Neural cell (in vitro differentiated cells): ENCODE results near the gene TNNT2. TPM values are rescaled to one million over a fixed set of nuclear protein-coding genes. Genes with fewer than 3 reads are reported as not detected.

ENCODE experiments used
- H2AFZ ChIP-seq: fragments of 200-600, 300-800 bp; sonication (generic), shearing (Covaris generic); 2 replicates; pipeline ENCODE4 v1.6.0; 2014; ENCODE audit warnings: low read depth, mild to moderate bottlenecking, antibody characterized with exemption, low read length, moderate library complexity
- H3F3A ChIP-seq: fragments of 200-600 bp; shearing (Covaris generic); 2 replicates; pipeline ENCODE4 v1.6.1; 2016; ENCODE audit warnings: mild to moderate bottlenecking, moderate library complexity, mixed read lengths, antibody characterized with exemption, low read length; ENCODE audit not compliant: insufficient read depth, poor library complexity, severe bottlenecking
- H3K27ac ChIP-seq: fragments of 200-600, 300-800 bp; sonication (generic), shearing (Covaris generic); 2 replicates; pipeline ENCODE4 v1.5.1; 2014; ENCODE audit warnings: mild to moderate bottlenecking, low read length, moderate library complexity
- H3K27me3 ChIP-seq: fragments of 300-800, 200-600 bp; sonication (generic), shearing (Covaris generic); 2 replicates; pipeline ENCODE4 v1.6.0; 2014; ENCODE audit warnings: mild to moderate bottlenecking, low read depth, low read length, moderate library complexity; ENCODE audit not compliant: insufficient read depth
- H3K36me3 ChIP-seq: fragments of 300-800, 200-600 bp; sonication (generic), shearing (Covaris generic); 2 replicates; pipeline ENCODE4 v1.5.1; 2014; ENCODE audit warnings: mild to moderate bottlenecking, antibody characterized with exemption, low read length, moderate library complexity; ENCODE audit not compliant: insufficient read depth
- H3K4me2 ChIP-seq: fragments of 300-800, 200-600 bp; sonication (generic), shearing (Covaris generic); 2 replicates; pipeline ENCODE4 v1.6.0; 2014; ENCODE audit warnings: mild to moderate bottlenecking, low read length
- H3K4me3 ChIP-seq: fragments of 300-800, 200-600 bp; sonication (generic), shearing (Covaris generic); 2 replicates; pipeline ENCODE4 v1.5.1; 2014; ENCODE audit warnings: mild to moderate bottlenecking, low read length, moderate library complexity
- H3K79me2 ChIP-seq: fragments of 200-600 bp; shearing (Covaris generic); replicated peaks from 2 replicates; pipeline ENCODE4 v1.6.0; 2014; ENCODE audit warnings: mild to moderate bottlenecking, low read length, moderate library complexity; ENCODE audit not compliant: insufficient read depth
- H3K9ac ChIP-seq: fragments of 300-800, 200-600 bp; sonication (generic), shearing (Covaris generic); 2 replicates; pipeline ENCODE4 v1.6.1; 2016; ENCODE audit warnings: mild to moderate bottlenecking, low read length, mixed read lengths
- H3K9me2 ChIP-seq: fragments of 200-600 bp; shearing (Covaris generic); 2 replicates; pipeline ENCODE4 v1.6.1; 2016; ENCODE audit warnings: mild to moderate bottlenecking, low read length, mixed read lengths; ENCODE audit not compliant: insufficient read depth
- H3K9me3 ChIP-seq: fragments of 200-600, 300-800 bp; sonication (generic), shearing (Covaris generic); 2 replicates; pipeline ENCODE4 v1.6.1; 2016; ENCODE audit warnings: mild to moderate bottlenecking, mixed run types, low read length, moderate library complexity, mixed read lengths
- H4K20me1 ChIP-seq: fragments of 200-600 bp; shearing (Covaris generic); 2 replicates; pipeline ENCODE4 v1.6.1; 2016; ENCODE audit warnings: mild to moderate bottlenecking, mixed run types; ENCODE audit not compliant: insufficient read depth
- CTCF ChIP-seq: fragments of 450-650 bp; IDR thresholded peaks from 2 replicates; pipeline ENCODE4 v1.5.1; 2014; ENCODE audit warnings: antibody characterized with exemption, mild to moderate bottlenecking, moderate library complexity; ENCODE audit not compliant: poor library complexity, severe bottlenecking
- EP300 ChIP-seq: fragments of 450-650 bp; conservative IDR thresholded peaks from 2 replicates; pipeline ENCODE4 v1.6.1; 2014; ENCODE audit warnings: antibody characterized with exemption, mild to moderate bottlenecking, moderate library complexity; ENCODE audit not compliant: poor library complexity, severe bottlenecking
- EZH2 ChIP-seq: fragments of 200-600, 300-800 bp; shearing (Covaris generic), sonication (generic); IDR thresholded peaks from 2 replicates; pipeline ENCODE4 v1.6.1; 2014; ENCODE audit warnings: antibody characterized with exemption, low read length, borderline replicate concordance, mild to moderate bottlenecking; ENCODE audit not compliant: insufficient read depth, poor library complexity, severe bottlenecking
- MXI1 ChIP-seq: fragments of 450-650 bp; conservative IDR thresholded peaks from 2 replicates; pipeline ENCODE4 v1.6.1; 2014; ENCODE audit warnings: antibody characterized with exemption, mild to moderate bottlenecking; ENCODE audit not compliant: poor library complexity, severe bottlenecking
- POLR2AphosphoS5 ChIP-seq: IDR thresholded peaks from 2 replicates; pipeline ENCODE4 v1.6.1; 2012
- RAD21 ChIP-seq: fragments of 450-650 bp; conservative IDR thresholded peaks from 2 replicates; pipeline ENCODE4 v1.6.1; 2014; ENCODE audit warnings: antibody characterized with exemption, mild to moderate bottlenecking, moderate library complexity
- REST ChIP-seq: IDR thresholded peaks from 2 replicates; pipeline ENCODE4 v1.6.1; 2012; ENCODE audit warnings: borderline replicate concordance
- SMC3 ChIP-seq: fragments of 450-650 bp; conservative IDR thresholded peaks from 2 replicates; pipeline ENCODE4 v1.6.1; 2014; ENCODE audit warnings: antibody characterized with exemption, mild to moderate bottlenecking, moderate library complexity; ENCODE audit not compliant: poor library complexity
- TAF1 ChIP-seq: IDR thresholded peaks from 2 replicates; pipeline ENCODE4 v1.6.1; 2012; ENCODE audit warnings: low read depth
- polyA plus RNA-seq: library from polyadenylated mRNA; depleted of rRNA; stranded (reverse); fragments of >200 nt; gene quantifications from 2 replicates; pipeline ENCODE4 v1.2.3, GENCODE V29; 2014

The TNNT2 gene
- polyA plus RNA-seq, 1 donor from 2014 or later, result not detected

- no peak overlapping the region for H3K4me2 ChIP-seq
- no peak overlapping the region for H3K27ac ChIP-seq
- no peak overlapping the region for H3K4me3 ChIP-seq
- H3F3A ChIP-seq, result no peaks in the 10 kb centered on the region
- no peaks in the 10 kb centered on the region for H3K79me2 ChIP-seq
- H2AFZ ChIP-seq, result no peak overlapping the region
- TF ChIP-seq SMC3, result no peak
- no peak for TF ChIP-seq CTCF
- TF ChIP-seq MXI1, result no peak
- no peak for TF ChIP-seq EP300
- no peak for TF ChIP-seq EZH2
- no peaks in the 10 kb centered on the region for H3K36me3 ChIP-seq
- H3K9me3 ChIP-seq, result no peaks in the 10 kb centered on the region
- no peaks in the 10 kb centered on the region for H3K27me3 ChIP-seq
- H3K9me2 ChIP-seq, result no peaks in the 10 kb centered on the region
- no peak overlapping the region for H3K9ac ChIP-seq
- no peaks in the 10 kb centered on the region for H4K20me1 ChIP-seq
These were observed 20.3 kb downstream of the TNNT2 start for GRCh38 chr1:201357211-201357610.

- H3K27ac ChIP-seq, result no peak overlapping the region
- no peak overlapping the region for H3K4me3 ChIP-seq
- H3F3A ChIP-seq, result no peaks in the 10 kb centered on the region
- H3K79me2 ChIP-seq, result no peaks in the 10 kb centered on the region
- no peaks in the 10 kb centered on the region for H4K20me1 ChIP-seq
- no peak overlapping the region for H3K9ac ChIP-seq
- no peak overlapping the region for H2AFZ ChIP-seq
- H3K9me2 ChIP-seq, result no peaks in the 10 kb centered on the region
- no peak overlapping the region for H3K4me2 ChIP-seq
- no peaks in the 10 kb centered on the region for H3K9me3 ChIP-seq
- TF ChIP-seq EZH2 (no peak), REST (no peak), POLR2AphosphoS5 (no peak), TAF1 (no peak), EP300 (no peak), SMC3 (no peak), RAD21 (no peak), MXI1 (no peak), CTCF (no peak)
- no peaks in the 10 kb centered on the region for H3K36me3 ChIP-seq
- no peaks in the 10 kb centered on the region for H3K27me3 ChIP-seq
These were observed 20.8 kb downstream of the TNNT2 start for GRCh38 chr1:201356701-201357100.
